Embryonic facial prominence (tissue), 1 donor: Measurements from ENCODE around the gene SOX10.

Experiments used
- DNase-seq: peaks from one replicate; pipeline ENCODE4 v3.0.0-alpha.2; 2016; ENCODE audit errors: extremely low spot score

The SOX10 gene

GRCh38 chr22:37983860-37984791 lies at the start of gene SOX10:
Gene SOX10 (minus strand): TSS chr22:37984555. CDS start chr22:37983784, 771 bp downstream.
- no peak for DNase-seq

- DNase-seq = no peak
Measured at GRCh38 chr22:38033522-38034277, 49.3 kb upstream of the SOX10 start.

- no peak for DNase-seq
Measured at GRCh38 chr22:38032681-38033521, 48.5 kb upstream of the SOX10 start.

GRCh38 chr22:38031491-38031890 lies 47.1 kb upstream of the SOX10 start:
- no peak for DNase-seq

GRCh38 chr22:38030311-38031133 lies 46.2 kb upstream of the SOX10 start:
- DNase-seq = no peak

GRCh38 chr22:38029901-38030300 lies 45.5 kb upstream of the SOX10 start:
- no peak for DNase-seq

GRCh38 chr22:38029370-38029769 lies 45.0 kb upstream of the SOX10 start:
- no peak for DNase-seq

GRCh38 chr22:38028344-38029130 lies 44.2 kb upstream of the SOX10 start:
- DNase-seq = no peak

- no peak for DNase-seq
Measured at GRCh38 chr22:38027487-38027886, 43.1 kb upstream of the SOX10 start.

- no peak for DNase-seq
Measured at GRCh38 chr22:38026130-38027111, 42.1 kb upstream of the SOX10 start.

GRCh38 chr22:38025514-38025913 lies 41.2 kb upstream of the SOX10 start:
- no peak for DNase-seq

GRCh38 chr22:38023045-38023444 lies 38.7 kb upstream of the SOX10 start:
- DNase-seq = no peak

- DNase-seq = no peak
Measured at GRCh38 chr22:38021206-38021605, 36.9 kb upstream of the SOX10 start.

GRCh38 chr22:38018938-38019827 lies 34.8 kb upstream of the SOX10 start:
- no peak for DNase-seq

GRCh38 chr22:38017939-38018885 lies 33.9 kb upstream of the SOX10 start:
- no peak for DNase-seq

GRCh38 chr22:38017272-38017920 lies 33.0 kb upstream of the SOX10 start:
- DNase-seq = no peak
